Measurements from ENCODE around the gene PCDHGB3.
"Not testable (repeated sequence)": the region's sequence is repeated elsewhere in the genome, so short reads cannot be mapped to it uniquely, and the experiment has no call there.

The PCDHGB3 gene

GRCh38 chr5:141338538-141339306 lies 31.3 kb upstream of the PCDHGB3 start, which contains the start of gene PCDHGA2:
PCDHGA2 (plus strand) TSS chr5:141338760.
- no peaks in the 10 kb centered on the region for H3K27me3 ChIP-seq (replicated peaks; ENCODE audit: control insufficient read depth, insufficient read depth, low read length)
- H3K36me3 ChIP-seq (ENCODE audit: control insufficient read depth, insufficient read depth, low read length) = no peaks in the 10 kb centered on the region
- H3K4me3 ChIP-seq (replicated peaks; ENCODE audit: low read depth, low read length) = no peak within 1 kb of the TSS
- peak; percentile 23 for TF ChIP-seq CTCF (IDR thresholded peaks at IDR 0.05; ENCODE audit: insufficient read depth, low read length, poor library complexity, severe bottlenecking)
- DNase-seq (ENCODE audit: extremely low read depth, insufficient read length) = no peak

GRCh38 chr5:141340781-141341354 lies 29.2 kb upstream of the PCDHGB3 start:
- DNase-seq (ENCODE audit: extremely low read depth, insufficient read length); H3K4me3 ChIP-seq (replicated peaks; ENCODE audit: low read depth, low read length); H3K36me3 ChIP-seq (ENCODE audit: control insufficient read depth, insufficient read depth, low read length); H3K27me3 ChIP-seq (replicated peaks; ENCODE audit: control insufficient read depth, insufficient read depth, low read length): not testable (repeated sequence)

GRCh38 chr5:141342773-141343172 lies 27.3 kb upstream of the PCDHGB3 start:
- Histone ChIP-seq H3K27me3 (replicated peaks; ENCODE audit: control insufficient read depth, insufficient read depth, low read length) (no peaks in the 10 kb centered on the region), H3K36me3 (ENCODE audit: control insufficient read depth, insufficient read depth, low read length) (no peaks in the 10 kb centered on the region), H3K4me3 (replicated peaks; ENCODE audit: low read depth, low read length) (no peak overlapping the region)
- no peak for TF ChIP-seq CTCF (IDR thresholded peaks at IDR 0.05; ENCODE audit: insufficient read depth, low read length, poor library complexity, severe bottlenecking)
- no peak for DNase-seq (ENCODE audit: extremely low read depth, insufficient read length)

GRCh38 chr5:141343242-141343952 lies 26.6 kb upstream of the PCDHGB3 start, which contains the start of gene PCDHGA3:
PCDHGA3 (plus strand) TSS chr5:141343829; CDS start chr5:141344034, 205 bp downstream.
- Histone ChIP-seq H3K4me3 (replicated peaks; ENCODE audit: low read depth, low read length) (no peak within 1 kb of the TSS), H3K36me3 (ENCODE audit: control insufficient read depth, insufficient read depth, low read length) (no peaks in the 10 kb centered on the region), H3K27me3 (replicated peaks; ENCODE audit: control insufficient read depth, insufficient read depth, low read length) (no peaks in the 10 kb centered on the region)
- TF ChIP-seq CTCF (IDR thresholded peaks at IDR 0.05; ENCODE audit: insufficient read depth, low read length, poor library complexity, severe bottlenecking) = peak; percentile 23
- DNase-seq (ENCODE audit: extremely low read depth, insufficient read length) = no peak

GRCh38 chr5:141343953-141344463 lies 26.0 kb upstream of the PCDHGB3 start:
- TF ChIP-seq CTCF (IDR thresholded peaks at IDR 0.05; ENCODE audit: insufficient read depth, low read length, poor library complexity, severe bottlenecking) = no peak
- H3K36me3 ChIP-seq (ENCODE audit: control insufficient read depth, insufficient read depth, low read length) = no peaks in the 10 kb centered on the region
- H3K4me3 ChIP-seq (replicated peaks; ENCODE audit: low read depth, low read length) = no peak overlapping the region
- no peaks in the 10 kb centered on the region for H3K27me3 ChIP-seq (replicated peaks; ENCODE audit: control insufficient read depth, insufficient read depth, low read length)
- DNase-seq (ENCODE audit: extremely low read depth, insufficient read length) = no peak

- Histone ChIP-seq H3K27me3 (replicated peaks; ENCODE audit: control insufficient read depth, insufficient read depth, low read length) (no peaks in the 10 kb centered on the region), H3K4me3 (replicated peaks; ENCODE audit: low read depth, low read length) (no peak overlapping the region), H3K36me3 (ENCODE audit: control insufficient read depth, insufficient read depth, low read length) (no peaks in the 10 kb centered on the region)
- DNase-seq (ENCODE audit: extremely low read depth, insufficient read length) = no peak
- TF ChIP-seq CTCF (IDR thresholded peaks at IDR 0.05; ENCODE audit: insufficient read depth, low read length, poor library complexity, severe bottlenecking) = no peak
These were observed 24.7 kb upstream of the PCDHGB3 start for GRCh38 chr5:141345327-141345726.

GRCh38 chr5:141346017-141346416 lies 24.0 kb upstream of the PCDHGB3 start:
- H3K36me3 ChIP-seq (ENCODE audit: control insufficient read depth, insufficient read depth, low read length); DNase-seq (ENCODE audit: extremely low read depth, insufficient read length); H3K4me3 ChIP-seq (replicated peaks; ENCODE audit: low read depth, low read length); H3K27me3 ChIP-seq (replicated peaks; ENCODE audit: control insufficient read depth, insufficient read depth, low read length): not testable (repeated sequence)

Measured in GM06990 (cell line).